ENCODE data around the gene KNL1. TPM values are rescaled to one million over a fixed set of nuclear protein-coding genes. Genes with fewer than 3 reads are reported as not detected.

KNL1 gene
- total RNA-seq, 1 donor from 2014 or later = 3.8 TPM

DNA sequence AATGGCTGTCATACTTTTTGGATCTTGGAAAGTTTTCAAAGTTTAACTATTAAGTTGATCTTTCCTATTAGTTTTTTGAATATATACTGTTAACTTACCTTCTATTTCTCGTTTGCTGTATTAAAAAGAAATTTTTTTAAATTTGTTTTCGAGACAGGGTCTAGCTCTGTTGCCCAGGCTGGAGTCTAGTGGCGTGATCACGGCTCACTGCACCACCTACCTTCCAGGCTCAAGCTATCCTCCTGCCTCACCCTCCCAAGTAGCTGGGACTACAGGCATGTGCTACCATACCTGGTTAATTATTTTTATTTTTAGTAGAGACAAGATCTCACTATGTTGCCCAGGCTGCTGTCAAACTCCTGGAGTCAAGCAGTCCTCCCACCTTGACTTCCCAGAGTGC, 4.6 kb downstream of the KNL1 start:
- TF ChIP-seq, protein P1, sequence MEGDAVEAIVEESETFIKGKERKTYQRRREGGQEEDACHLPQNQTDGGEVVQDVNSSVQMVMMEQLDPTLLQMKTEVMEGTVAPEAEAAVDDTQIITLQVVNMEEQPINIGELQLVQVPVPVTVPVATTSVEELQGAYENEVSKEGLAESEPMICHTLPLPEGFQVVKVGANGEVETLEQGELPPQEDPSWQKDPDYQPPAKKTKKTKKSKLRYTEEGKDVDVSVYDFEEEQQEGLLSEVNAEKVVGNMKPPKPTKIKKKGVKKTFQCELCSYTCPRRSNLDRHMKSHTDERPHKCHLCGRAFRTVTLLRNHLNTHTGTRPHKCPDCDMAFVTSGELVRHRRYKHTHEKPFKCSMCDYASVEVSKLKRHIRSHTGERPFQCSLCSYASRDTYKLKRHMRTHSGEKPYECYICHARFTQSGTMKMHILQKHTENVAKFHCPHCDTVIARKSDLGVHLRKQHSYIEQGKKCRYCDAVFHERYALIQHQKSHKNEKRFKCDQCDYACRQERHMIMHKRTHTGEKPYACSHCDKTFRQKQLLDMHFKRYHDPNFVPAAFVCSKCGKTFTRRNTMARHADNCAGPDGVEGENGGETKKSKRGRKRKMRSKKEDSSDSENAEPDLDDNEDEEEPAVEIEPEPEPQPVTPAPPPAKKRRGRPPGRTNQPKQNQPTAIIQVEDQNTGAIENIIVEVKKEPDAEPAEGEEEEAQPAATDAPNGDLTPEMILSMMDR (IDR thresholded peaks at IDR 0.05; ENCODE audit: insufficient read depth, low read length, poor library complexity, severe bottlenecking) = no peak
- Histone ChIP-seq H3K4me3 (ENCODE audit: low read depth, low read length) (no peak overlapping the region), H3K36me3 (ENCODE audit: control insufficient read depth, insufficient read depth, low read length) (no peaks in the 10 kb centered on the region), H3K27me3 (ENCODE audit: control insufficient read depth, insufficient read depth, low read length) (no peaks in the 10 kb centered on the region)
- no peak for DNase-seq (ENCODE audit: low read depth)

DNA sequence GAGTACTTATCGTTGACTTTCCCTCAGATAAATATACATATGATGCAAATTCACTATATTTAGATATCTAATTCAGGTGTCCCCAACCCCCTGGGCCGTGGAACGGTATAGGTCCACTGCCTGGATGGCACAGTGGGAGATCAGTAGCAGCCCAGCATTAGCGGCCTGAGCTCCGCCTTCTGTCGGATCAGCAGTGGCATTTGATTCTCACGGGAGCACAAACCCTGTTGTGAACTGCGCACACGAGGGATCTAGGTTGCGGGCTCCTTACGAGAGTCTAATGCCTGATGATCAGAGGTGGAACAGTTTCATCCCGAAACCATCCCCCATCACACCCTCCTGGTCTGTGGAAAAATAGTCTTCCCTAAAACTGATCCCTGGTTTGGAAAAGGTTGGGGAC, 6.9 kb downstream of the KNL1 start:
- Histone ChIP-seq H3K4me3 (ENCODE audit: low read depth, low read length) (no peak overlapping the region), H3K27me3 (ENCODE audit: control insufficient read depth, insufficient read depth, low read length) (no peaks in the 10 kb centered on the region), H3K36me3 (ENCODE audit: control insufficient read depth, insufficient read depth, low read length) (no peaks in the 10 kb centered on the region)
- TF ChIP-seq, protein P1 (IDR thresholded peaks at IDR 0.05; ENCODE audit: insufficient read depth, low read length, poor library complexity, severe bottlenecking) = no peak
- no peak for DNase-seq (ENCODE audit: low read depth)

DNA sequence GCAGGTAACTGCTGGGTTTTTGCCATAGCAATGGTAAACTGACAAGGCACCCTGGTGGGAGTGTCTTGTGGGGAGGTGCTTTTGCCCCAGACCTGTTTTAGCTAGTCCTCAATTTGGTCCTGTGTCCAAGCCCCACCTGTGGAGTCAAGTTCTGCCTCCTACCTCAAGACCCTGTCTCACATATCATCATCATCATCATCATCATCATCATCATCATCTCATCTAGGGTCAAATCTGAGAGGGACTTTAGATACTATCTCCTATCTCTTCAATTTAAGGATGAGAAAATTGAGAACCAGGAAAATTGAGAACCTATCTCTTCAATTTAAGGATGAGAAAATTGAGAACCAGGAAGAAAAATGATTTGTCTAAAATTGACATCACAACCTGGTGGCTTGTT, 9.9 kb downstream of the KNL1 start:
- Histone ChIP-seq H3K4me3 (ENCODE audit: low read depth, low read length) (no peak overlapping the region), H3K36me3 (ENCODE audit: control insufficient read depth, insufficient read depth, low read length) (no peaks in the 10 kb centered on the region), H3K27me3 (ENCODE audit: control insufficient read depth, insufficient read depth, low read length) (no peaks in the 10 kb centered on the region)
- TF ChIP-seq, protein P1 (IDR thresholded peaks at IDR 0.05; ENCODE audit: insufficient read depth, low read length, poor library complexity, severe bottlenecking) = no peak
- DNase-seq (ENCODE audit: low read depth) = no peak

DNA sequence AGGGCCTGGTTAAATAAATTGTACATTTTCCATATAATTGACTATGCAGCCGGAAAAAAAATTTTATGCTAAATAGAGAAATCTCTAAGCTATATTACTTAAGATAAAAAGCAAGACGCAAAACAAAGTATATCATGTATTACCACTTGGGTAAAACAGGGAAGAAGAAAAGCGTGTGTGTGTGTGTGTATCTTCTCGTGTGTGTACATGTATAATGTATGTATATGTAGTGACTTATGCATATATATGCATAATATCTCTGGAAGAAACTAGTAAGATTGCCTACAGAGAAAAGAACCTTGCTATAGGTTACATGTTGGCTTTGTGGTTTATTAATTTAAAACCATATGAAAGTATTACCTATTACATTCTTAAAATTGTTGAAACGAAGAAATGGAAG, 19.0 kb downstream of the KNL1 start:
- H3K27me3 ChIP-seq (ENCODE audit: control insufficient read depth, insufficient read depth, low read length) = no peaks in the 10 kb centered on the region
- H3K4me3 ChIP-seq (ENCODE audit: low read depth, low read length) = no peak overlapping the region
- TF ChIP-seq, protein P1 (IDR thresholded peaks at IDR 0.05; ENCODE audit: insufficient read depth, low read length, poor library complexity, severe bottlenecking) = no peak
- no peaks in the 10 kb centered on the region for H3K36me3 ChIP-seq (ENCODE audit: control insufficient read depth, insufficient read depth, low read length)
- DNase-seq (ENCODE audit: low read depth) = no peak

DNA sequence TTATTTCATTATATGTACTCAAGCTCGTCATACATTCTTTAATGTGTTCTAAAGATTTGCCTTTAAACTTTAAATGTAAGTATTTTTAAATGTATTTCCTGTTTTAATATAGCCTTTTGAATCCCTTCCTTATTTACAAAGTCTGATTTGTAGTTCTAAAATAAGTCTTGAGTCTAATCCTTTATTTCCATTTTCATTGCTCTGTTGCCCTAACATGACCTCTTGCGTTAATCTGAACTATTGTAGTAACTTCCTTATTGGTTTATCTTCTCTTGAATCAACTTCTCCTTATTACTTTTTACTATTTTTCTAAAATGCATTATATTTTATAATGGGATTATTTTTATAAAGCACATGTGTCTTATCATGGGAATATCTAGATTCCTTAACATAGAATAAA, 24.0 kb downstream of the KNL1 start:
- Histone ChIP-seq H3K36me3 (ENCODE audit: control insufficient read depth, insufficient read depth, low read length) (no peaks in the 10 kb centered on the region), H3K27me3 (ENCODE audit: control insufficient read depth, insufficient read depth, low read length) (no peaks in the 10 kb centered on the region), H3K4me3 (ENCODE audit: low read depth, low read length) (no peak overlapping the region)
- TF ChIP-seq, protein P1 (IDR thresholded peaks at IDR 0.05; ENCODE audit: insufficient read depth, low read length, poor library complexity, severe bottlenecking) = no peak
- no peak for DNase-seq (ENCODE audit: low read depth)

DNA sequence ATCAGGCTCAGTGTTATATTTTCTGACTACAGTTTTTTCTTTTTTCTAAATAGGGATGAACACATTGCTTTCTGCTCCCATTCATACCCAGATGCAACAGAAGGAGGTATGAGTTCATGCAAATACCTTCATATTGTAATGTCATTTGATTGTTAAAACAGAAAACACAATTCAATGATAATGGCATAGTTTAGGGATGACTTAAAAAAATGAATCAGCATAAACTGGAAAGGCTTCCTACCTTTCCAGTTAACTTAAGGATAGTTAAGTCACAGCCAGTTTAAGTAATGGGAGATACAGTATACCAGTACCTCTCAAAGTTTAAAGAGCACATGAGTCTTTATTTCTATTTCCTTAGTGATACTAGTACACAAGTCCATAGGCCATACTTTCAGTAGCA, 24.9 kb downstream of the KNL1 start:
- Histone ChIP-seq H3K36me3 (ENCODE audit: control insufficient read depth, insufficient read depth, low read length) (no peaks in the 10 kb centered on the region), H3K27me3 (ENCODE audit: control insufficient read depth, insufficient read depth, low read length) (no peaks in the 10 kb centered on the region), H3K4me3 (ENCODE audit: low read depth, low read length) (no peak overlapping the region)
- TF ChIP-seq, protein P1 (IDR thresholded peaks at IDR 0.05; ENCODE audit: insufficient read depth, low read length, poor library complexity, severe bottlenecking) = no peak
- no peak for DNase-seq (ENCODE audit: low read depth)
